ENCODE data around the gene LFNG.

- TF ChIP-seq FOXP1 (CRISPR knock-in tag; IDR thresholded peaks at IDR 0.05) (no peak), POLR2AphosphoS5 (IDR thresholded peaks at IDR 0.05; ENCODE audit: control insufficient read depth, insufficient read depth, low read depth, low read length) (no peak), KAT2B (IDR thresholded peaks at IDR 0.05; ENCODE audit: low read depth, low read length) (no peak), ZFP36 (IDR thresholded peaks at IDR 0.05; ENCODE audit: low read depth, low read length, partially characterized antibody) (no peak), YY1 (IDR thresholded peaks at IDR 0.05; ENCODE audit: borderline replicate concordance in 1 of 3, control insufficient read depth in 1 of 3, extremely low read depth in 1 of 3, insufficient read depth in 3 of 3, insufficient read length in 1 of 3, insufficient replicate concordance in 2 of 3, low read depth in 1 of 3, low read length in 2 of 3) (no peak), ZC3H8 (IDR thresholded peaks at IDR 0.05) (no peak), MAZ (CRISPR knock-in tag; conservative IDR thresholded peaks at IDR 0.05 in 1 of 2, IDR thresholded peaks at IDR 0.05 in 1 of 2) (no peak), ZNF408 (CRISPR knock-in tag; IDR thresholded peaks at IDR 0.05; ENCODE audit: low read depth) (no peak)
Observed at GRCh38 chr7:2509298-2509906, 10.2 kb upstream of the LFNG start.
